ENCODE data around the gene GIMAP7.
"Not testable (repeated sequence)": the region's sequence is repeated elsewhere in the genome, so short reads cannot be mapped to it uniquely, and the experiment has no call there.

GIMAP7 gene

DNA sequence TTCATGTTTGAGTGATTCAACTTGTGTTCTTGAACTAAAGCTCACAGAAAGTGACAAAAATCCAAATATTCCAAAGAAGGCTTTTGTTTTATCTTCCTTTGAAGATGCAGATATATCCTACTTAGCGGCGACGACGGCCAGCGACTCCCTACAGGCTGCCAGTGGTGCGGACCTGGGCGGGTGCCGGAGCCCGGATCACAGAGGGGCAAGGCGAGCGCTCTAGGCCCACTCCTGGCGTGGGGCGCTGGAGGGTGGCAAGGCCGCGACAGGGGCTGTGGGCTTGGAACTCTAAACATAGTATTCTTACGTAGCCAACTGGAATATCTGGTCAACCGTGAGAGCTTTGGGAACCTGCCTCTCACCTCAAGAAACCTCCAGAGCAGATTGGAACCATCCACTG is 914 bp upstream of the GIMAP7 start:
- DNase-seq (ENCODE audit: low spot score) = no peak

- DNase-seq (ENCODE audit: low spot score) = no peak
These were observed 826 bp downstream of the GIMAP7 start for GRCh38 chr7:150515248-150516147.

DNA sequence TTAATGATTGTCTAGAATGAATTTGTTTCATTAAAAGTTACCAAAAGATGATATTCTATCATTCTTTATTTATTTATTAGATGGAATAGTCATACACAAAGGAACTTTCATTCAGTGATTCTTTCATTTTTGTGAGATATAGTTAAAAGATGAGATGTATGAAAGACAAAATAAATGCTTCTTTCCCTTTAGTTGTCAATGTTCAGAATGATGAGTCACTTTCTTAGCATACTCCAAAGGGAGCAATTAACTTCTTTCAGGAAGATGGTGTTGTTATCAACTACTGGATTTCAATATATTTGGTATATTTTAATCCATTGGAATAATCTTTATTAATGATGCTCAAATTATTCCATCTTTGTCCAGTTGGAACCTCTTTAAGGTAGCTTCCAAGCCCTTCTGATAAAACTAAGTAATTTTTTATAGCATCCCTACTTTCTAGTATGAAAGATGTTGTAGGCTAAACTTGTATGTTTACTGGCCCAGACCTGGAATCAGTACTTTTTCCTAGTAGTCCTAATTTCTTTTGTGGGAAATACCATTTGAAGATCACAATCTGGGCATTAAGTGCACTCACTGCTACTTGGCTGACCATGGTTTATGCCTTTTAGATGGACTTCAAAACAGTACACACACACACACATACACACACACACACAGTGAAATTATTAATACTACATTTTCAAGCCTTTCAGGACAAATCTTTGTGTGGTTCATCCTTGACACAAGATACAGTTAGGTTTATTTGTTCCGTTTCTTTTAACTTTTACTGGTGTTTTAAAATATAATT is 2.5 kb downstream of the GIMAP7 start:
- DNase-seq (ENCODE audit: low spot score) = no peak

GRCh38 chr7:150519310-150519709 is 4.6 kb downstream of the GIMAP7 start:
- no peak for DNase-seq (ENCODE audit: low spot score)

DNA sequence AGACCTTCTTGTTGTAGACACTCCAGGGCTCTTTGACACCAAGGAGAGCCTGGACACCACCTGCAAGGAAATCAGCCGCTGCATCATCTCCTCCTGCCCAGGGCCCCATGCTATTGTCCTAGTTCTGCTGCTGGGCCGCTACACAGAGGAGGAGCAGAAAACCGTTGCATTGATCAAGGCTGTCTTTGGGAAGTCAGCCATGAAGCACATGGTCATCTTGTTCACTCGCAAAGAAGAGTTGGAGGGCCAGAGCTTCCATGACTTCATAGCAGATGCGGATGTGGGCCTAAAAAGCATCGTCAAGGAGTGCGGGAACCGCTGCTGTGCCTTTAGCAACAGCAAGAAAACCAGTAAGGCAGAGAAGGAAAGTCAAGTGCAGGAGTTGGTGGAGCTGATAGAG is 5.5 kb downstream of the GIMAP7 start:
- no peak for DNase-seq (ENCODE audit: low spot score)

DNA sequence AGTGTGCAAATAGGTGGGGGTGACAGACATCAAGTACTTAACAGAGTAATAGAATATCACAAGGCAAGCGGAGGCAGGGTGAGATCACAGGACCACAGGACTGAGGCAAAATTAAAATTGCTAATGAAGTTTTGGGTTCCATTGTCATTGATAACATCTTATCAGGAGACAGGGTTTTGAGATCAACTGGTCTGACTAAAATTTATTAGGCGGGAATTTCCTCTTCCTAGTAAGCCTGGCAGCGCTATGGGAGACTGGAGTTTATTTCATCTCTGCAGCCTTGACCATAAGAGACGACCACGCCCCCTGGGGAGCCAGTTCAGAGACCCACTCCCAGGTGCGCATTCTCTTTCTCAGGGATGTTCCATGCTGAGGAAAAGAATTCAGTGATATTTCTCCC is 8.3 kb downstream of the GIMAP7 start:
- DNase-seq (ENCODE audit: low spot score) = not testable (repeated sequence)

DNA sequence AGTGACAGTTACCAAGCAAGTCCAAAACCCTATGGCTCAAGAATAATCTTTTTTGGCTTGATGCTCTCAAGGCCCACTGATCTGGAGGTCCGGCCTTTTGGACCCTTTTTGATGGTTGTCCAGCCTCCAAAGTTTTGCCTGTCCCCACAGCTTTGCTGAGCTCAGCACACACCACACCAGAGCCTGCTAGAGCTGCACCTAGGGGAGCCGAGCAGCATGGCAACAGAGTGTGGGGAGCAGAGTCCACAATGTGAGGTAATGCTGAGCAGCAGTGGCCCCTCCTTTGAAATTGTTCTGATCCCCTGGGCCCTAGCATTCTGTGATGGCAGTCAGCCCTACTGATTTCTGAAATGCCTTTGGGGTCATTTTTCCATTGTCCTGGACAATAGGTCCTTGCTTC is 9.3 kb downstream of the GIMAP7 start:
- no peak for DNase-seq (ENCODE audit: low spot score)

GRCh38 chr7:150531704-150532103 is 17.0 kb downstream of the GIMAP7 start:
- no peak for DNase-seq (ENCODE audit: low spot score)

DNA sequence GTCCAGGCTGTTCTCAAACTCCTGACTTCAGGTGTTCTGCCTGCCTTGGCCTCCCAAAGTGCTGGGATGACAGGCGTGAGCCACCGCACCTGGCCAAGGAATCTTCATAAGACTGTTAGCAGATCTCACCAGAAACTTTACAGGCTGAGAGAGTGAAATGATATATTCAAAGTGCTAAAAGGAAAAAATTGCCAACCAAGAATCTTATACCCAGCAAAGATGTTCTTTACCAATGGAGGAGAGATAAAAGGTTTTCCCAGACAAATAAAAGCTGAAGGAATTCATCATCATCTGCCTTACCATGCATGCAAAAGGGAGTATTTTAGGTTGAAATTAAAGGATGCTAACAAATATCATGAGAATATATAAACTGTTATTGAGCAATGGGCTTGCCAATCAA is 23.6 kb downstream of the GIMAP7 start:
- no peak for DNase-seq (ENCODE audit: low spot score)

GRCh38 chr7:150553163-150553562 is 38.5 kb downstream of the GIMAP7 start:
- DNase-seq (ENCODE audit: low spot score) = no peak

DNA sequence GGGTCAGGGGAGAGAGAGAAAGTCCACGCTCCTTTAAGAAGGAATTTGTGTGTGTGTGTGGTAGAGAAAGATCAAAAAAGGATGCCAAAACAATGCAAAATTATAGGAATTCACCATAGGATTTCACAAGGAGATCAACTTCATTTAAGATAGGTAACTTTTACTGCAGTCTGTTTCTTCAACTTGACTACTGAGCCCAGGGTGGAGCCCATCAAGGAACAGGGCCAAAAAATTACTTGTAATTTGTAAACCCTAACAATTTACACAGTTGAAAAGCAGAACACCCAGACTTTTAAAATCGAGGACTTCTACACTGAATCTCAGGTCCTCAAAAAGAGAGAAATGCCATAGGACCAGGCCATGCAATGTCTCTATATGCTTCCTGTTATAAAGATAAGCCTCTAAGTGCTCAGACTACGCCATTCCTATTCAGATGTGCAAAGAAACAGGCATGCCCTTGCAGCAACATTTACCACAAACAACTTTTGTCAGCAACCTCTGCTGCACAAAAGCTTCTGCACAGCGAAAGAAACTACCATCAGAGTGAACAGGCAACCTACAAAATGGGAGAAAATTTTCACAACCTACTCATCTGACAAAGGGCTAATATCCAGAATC is 42.0 kb downstream of the GIMAP7 start:
- DNase-seq (ENCODE audit: low spot score) = no peak

DNA sequence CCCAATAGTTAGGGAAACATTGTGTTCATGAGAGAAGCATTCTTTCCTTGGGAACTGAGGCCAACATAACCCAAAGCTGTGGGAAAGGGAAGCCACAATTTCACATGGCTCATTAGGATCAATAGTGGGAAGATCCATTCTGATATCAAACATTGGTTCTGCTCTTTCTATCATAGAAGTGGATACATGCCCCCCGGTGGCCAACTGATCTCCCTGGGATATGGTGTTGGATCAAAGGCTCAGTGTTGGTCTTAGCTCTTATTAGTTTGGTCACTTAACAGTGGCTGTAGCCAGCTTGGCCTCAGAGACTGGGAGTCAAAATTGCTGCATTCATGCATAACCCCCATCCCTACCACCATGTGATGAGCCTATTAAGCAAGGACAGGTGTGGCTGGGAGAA is 45.8 kb downstream of the GIMAP7 start:
- DNase-seq (ENCODE audit: low spot score) = no peak

GRCh38 chr7:150562919-150563318 is 48.2 kb downstream of the GIMAP7 start:
- DNase-seq (ENCODE audit: low spot score) = no peak

DNA sequence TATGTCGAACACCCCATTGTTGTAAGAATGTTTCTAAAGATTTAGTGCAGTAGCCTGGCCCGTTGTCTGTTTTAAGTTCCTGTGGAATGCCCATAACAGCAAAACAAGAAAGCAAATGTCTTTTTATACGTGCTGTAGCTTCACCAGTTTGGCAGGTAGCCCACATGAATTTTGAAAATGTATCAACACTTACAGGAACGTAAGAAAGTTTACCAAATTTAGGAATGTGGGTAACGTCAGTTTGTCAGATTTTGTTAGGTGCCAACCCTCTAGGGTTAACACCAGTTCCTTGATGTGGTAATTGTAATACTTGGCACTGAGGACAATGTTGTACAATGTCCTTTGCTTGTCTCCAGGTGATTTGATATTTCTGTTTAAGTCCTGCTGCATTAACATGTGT is 49.3 kb downstream of the GIMAP7 start:
- no peak for DNase-seq (ENCODE audit: low spot score)

- DNase-seq (ENCODE audit: low spot score) = no peak
These were observed 49.9 kb downstream of the GIMAP7 start for GRCh38 chr7:150564566-150564965.

DNA sequence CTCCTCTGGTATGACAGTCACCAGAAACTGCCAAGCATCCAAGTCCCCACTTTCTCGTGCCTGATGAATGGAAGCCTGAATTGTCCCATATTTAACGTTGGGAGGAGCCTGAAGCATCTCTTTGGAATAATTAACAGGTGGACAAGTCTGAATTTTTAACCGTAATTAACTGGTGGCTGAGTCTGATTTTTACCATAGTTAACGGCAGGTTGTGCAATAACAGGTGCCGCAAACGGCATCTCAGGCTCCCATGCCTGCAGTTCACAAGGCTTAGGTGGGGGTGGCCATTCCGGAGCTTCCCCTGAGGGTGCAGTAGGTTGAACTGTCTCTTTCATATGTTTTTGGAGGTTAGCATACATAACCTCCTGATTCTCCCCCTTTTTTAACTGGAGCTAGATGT is 50.6 kb downstream of the GIMAP7 start:
- no peak for DNase-seq (ENCODE audit: low spot score)

- DNase-seq (ENCODE audit: low spot score) = no peak
These were observed 51.5 kb downstream of the GIMAP7 start for GRCh38 chr7:150566123-150566522.

DNA sequence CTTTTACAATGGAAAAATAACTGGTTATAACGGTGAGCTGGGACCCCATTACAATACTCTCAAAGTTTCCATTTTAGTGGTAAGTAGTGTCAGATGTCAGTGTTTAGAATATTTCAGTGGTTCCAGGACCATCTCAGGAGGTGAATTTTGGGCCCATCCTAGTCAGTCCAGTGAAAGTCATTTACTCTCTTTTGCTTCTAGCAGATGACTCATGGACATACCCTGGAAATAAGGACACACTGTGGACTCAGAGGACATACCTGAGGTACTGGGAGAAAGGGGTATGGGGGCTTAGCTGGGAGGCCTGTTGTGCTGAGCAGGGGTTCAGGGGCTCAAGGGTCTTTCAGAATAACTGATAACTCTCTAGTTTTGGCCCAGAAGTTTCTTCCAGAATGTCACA is 51.9 kb downstream of the GIMAP7 start:
- no peak for DNase-seq (ENCODE audit: low spot score)

GRCh38 chr7:150567169-150567568 is 52.5 kb downstream of the GIMAP7 start, which contains the start of gene GIMAP4:
TSS of gene GIMAP4 (plus strand) at chr7:150567390. CDS start at chr7:150569902, 2,512 bp downstream.
- no peak for DNase-seq (ENCODE audit: low spot score)

DNA sequence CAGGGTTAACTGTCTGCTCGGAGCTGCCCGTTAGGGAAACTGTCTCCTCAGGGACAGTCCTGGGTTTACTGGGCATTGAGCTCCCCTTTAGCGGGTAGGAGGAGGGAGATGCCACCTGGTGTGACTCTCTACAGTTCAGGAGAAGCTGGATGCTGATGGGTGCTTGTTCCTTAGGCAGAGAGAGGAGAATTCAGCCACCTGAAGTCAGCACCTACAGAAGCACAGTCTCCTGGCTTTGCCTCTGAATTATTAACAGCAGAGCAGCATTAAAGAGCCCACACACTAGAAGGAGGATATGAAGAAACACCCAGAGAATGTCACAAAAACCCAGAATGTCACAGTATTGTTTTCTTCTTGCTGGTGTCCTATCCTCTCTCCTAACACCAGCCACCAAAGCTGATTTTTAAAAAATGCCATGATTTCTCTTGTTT is 53.2 kb downstream of the GIMAP7 start:
- DNase-seq (ENCODE audit: low spot score) = no peak

- DNase-seq (ENCODE audit: low spot score) = no peak
These were observed 54.0 kb downstream of the GIMAP7 start for GRCh38 chr7:150568714-150569113.

- no peak for DNase-seq (ENCODE audit: low spot score)
These were observed 54.7 kb downstream of the GIMAP7 start for GRCh38 chr7:150569245-150569955.
